Measurements from ENCODE around the gene PRDM16.

Gene PRDM16

GRCh38 chr1:3119061-3119460 is 50.1 kb downstream of the PRDM16 start:
- no peak for DNase-seq (ENCODE audit: low read depth)
- no peak for TF ChIP-seq CTCF (IDR thresholded peaks at IDR 0.05; ENCODE audit: low read depth, low read length, missing control alignments)
- no peak overlapping the region for H3K4me3 ChIP-seq (ENCODE audit: low read depth, low read length)

GRCh38 chr1:3119725-3120124 is 50.7 kb downstream of the PRDM16 start:
- no peak for TF ChIP-seq CTCF (IDR thresholded peaks at IDR 0.05; ENCODE audit: low read depth, low read length, missing control alignments)
- DNase-seq (ENCODE audit: low read depth), result no peak
- no peak overlapping the region for H3K4me3 ChIP-seq (ENCODE audit: low read depth, low read length)

DNA sequence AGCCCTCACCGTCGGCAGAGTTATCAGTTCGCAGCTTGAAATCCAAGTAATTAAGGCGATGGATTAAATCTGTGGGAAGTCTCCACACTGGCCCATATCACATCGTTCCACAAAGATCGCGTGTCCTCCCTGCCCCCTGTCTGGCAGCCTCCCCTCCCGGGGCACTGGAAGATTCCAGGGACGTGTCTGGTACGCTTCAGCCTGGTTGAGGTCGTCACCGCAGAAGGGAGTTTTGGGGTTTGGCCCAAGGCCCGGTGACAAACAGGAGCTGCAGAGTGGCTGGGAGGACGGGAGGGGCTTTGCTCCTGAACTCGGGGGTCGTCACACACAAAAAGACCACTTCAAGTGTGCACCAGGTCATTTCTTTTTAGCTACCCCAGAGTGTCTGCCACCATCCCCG is 51.1 kb downstream of the PRDM16 start:
- H3K4me3 ChIP-seq (ENCODE audit: low read depth, low read length), result no peak overlapping the region
- DNase-seq (ENCODE audit: low read depth), result no peak
- TF ChIP-seq CTCF (IDR thresholded peaks at IDR 0.05; ENCODE audit: low read depth, low read length, missing control alignments), result no peak

DNA sequence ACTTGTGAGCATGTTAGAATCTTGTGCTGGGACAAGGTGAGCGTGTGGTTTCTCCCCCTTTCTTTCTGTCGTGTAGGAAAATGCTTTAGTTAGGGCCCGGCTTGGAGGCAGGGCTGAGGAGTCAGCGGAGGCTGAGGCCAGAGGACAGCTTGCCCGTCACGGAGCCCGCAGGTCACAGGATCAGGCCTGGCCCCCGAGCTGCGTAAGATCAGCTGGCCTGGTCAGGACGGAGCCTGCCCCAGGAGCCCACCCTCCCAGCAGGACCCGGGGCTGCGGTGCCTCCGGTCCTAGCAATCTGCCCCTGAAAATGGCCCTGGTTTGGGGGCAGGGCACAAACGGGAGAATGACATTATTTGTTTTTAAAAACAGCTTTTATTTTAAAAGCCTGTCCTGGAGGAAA is 52.0 kb downstream of the PRDM16 start:
- TF ChIP-seq CTCF (IDR thresholded peaks at IDR 0.05; ENCODE audit: low read depth, low read length, missing control alignments), result no peak
- no peak overlapping the region for H3K4me3 ChIP-seq (ENCODE audit: low read depth, low read length)
- no peak for DNase-seq (ENCODE audit: low read depth)

DNA sequence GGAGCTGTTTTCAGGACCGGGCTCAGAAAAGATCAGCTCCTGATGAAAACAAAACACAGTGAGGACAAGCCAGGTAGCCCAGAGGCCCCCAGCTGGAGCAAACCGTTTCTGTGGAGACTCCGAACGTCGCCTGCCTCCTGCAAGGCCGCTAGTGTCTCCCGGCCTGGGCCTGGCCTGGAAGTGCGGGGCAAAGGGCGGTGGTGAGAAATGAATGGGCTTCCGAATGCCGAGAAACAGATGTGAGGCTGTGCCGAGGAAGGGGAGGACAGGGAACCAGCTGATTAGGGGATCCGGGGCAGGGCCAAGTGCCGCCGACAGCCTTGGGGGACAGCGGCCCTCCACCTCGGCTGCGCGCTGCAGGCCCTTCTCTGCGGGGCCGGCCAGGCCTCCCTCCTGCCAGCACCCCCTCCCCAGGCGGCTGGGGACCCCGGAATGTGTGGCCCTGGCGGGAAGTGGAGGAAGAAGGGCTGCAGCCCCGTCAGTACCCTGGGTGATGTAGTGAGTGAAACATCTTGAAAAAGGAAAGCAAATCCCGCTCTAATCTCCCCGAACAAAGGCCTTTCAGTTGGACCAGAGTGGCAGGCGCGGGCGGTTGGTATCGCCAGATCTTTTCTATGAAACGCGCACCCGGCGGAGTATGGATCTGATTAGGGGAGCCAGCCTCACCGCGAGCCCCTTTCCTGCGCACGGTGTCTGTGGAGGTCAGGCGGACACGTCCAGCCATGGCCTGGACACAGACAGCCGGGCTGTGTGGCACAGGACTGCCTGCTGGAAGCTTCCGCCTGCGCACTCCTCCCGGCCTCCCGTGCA is 52.6 kb downstream of the PRDM16 start:
- DNase-seq (ENCODE audit: low read depth), result no peak
- no peak overlapping the region for H3K4me3 ChIP-seq (ENCODE audit: low read depth, low read length)
- TF ChIP-seq CTCF (IDR thresholded peaks at IDR 0.05; ENCODE audit: low read depth, low read length, missing control alignments), result no peak

DNA sequence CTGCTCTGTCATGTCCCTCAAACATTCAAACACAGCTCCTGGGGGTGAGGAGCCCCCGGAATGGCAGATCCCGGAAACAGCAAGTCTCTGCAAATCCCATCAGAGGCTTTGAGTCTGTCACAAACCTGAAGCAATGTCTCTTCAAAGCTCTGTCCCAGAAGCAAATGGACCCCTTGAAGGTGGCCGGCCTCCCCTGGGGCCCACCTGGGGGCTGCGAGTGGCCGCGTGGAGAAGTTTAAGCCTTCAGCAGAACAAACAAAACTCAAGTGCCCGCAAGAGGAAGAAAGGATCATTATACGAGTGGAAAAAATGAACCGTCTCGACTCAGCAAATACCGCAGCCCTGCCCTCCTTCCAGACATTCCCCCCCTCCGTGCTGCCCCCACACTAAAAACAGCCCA is 53.3 kb downstream of the PRDM16 start:
- TF ChIP-seq CTCF (IDR thresholded peaks at IDR 0.05; ENCODE audit: low read depth, low read length, missing control alignments), result no peak
- DNase-seq (ENCODE audit: low read depth), result no peak
- H3K4me3 ChIP-seq (ENCODE audit: low read depth, low read length), result no peak overlapping the region

GRCh38 chr1:3124246-3124645 is 55.2 kb downstream of the PRDM16 start:
- no peak overlapping the region for H3K4me3 ChIP-seq (ENCODE audit: low read depth, low read length)
- no peak for TF ChIP-seq CTCF (IDR thresholded peaks at IDR 0.05; ENCODE audit: low read depth, low read length, missing control alignments)
- no peak for DNase-seq (ENCODE audit: low read depth)
